Prostate gland (tissue), 2 donors: Measurements from ENCODE around the gene RPL12.

ENCODE experiments used
- CTCF ChIP-seq, 4 experiments: fragments of 200-600 bp in 2 of 4; fragments of 450-650 bp in 2 of 4; sonication (generic) in 2 of 4; IDR thresholded peaks; 1 replicate in 3 of 4; 2 replicates in 1 of 4; pipeline ENCODE4 v1.5.1; 2016 to 2019; ENCODE audit warnings: antibody characterized with exemption in 4 of 4, mild to moderate bottlenecking in 2 of 4, moderate library complexity in 2 of 4
- POLR2A ChIP-seq: fragments of 450-650 bp; IDR thresholded peaks from one replicate; pipeline ENCODE4 v1.6.1; 2016; ENCODE audit warnings: antibody characterized with exemption, mild to moderate bottlenecking
- POLR2AphosphoS5 ChIP-seq: sonication (generic); formaldehyde crosslinking; IDR thresholded peaks from one replicate; pipeline ENCODE4 v1.6.1; 2017; ENCODE audit warnings: antibody characterized with exemption

GRCh38 chr9:127419348-127419747 is 31.9 kb downstream of the RPL12 start:
- TF ChIP-seq CTCF (IDR thresholded peaks at IDR 0.05) (no peak), POLR2AphosphoS5 (no peak), POLR2A (no peak)
